HEK293T (cell line): ENCODE results near the gene DIPK1A.

Source experiments
- CTBP1 ChIP-seq: fragments of 450-650 bp; IDR thresholded peaks from 2 replicates; pipeline ENCODE4 v1.6.1; 2016; ENCODE audit warnings: borderline replicate concordance
- ELF4 ChIP-seq: fragments of 450-650 bp; IDR thresholded peaks from 2 replicates; pipeline ENCODE4 v1.6.1; 2017; ENCODE audit warnings: antibody characterized with exemption
- FOXM1 ChIP-seq: fragments of 450-650 bp; IDR thresholded peaks from 2 replicates; pipeline ENCODE4 v1.6.1; 2017; ENCODE audit warnings: mild to moderate bottlenecking, borderline replicate concordance
- L3MBTL2 ChIP-seq: fragments of 450-650 bp; conservative IDR thresholded peaks from 2 replicates; pipeline ENCODE4 v1.6.1; 2016; ENCODE audit warnings: mild to moderate bottlenecking
- PKNOX1 ChIP-seq: fragments of 450-650 bp; IDR thresholded peaks from 2 replicates; pipeline ENCODE4 v1.6.1; 2016
- SP1 ChIP-seq: fragments of 450-650 bp; IDR thresholded peaks from 2 replicates; pipeline ENCODE4 v1.6.1; 2017
- SUZ12 ChIP-seq: fragments of 450-650 bp; IDR thresholded peaks from 2 replicates; pipeline ENCODE4 v1.6.1; 2016; ENCODE audit warnings: mild to moderate bottlenecking

DNA sequence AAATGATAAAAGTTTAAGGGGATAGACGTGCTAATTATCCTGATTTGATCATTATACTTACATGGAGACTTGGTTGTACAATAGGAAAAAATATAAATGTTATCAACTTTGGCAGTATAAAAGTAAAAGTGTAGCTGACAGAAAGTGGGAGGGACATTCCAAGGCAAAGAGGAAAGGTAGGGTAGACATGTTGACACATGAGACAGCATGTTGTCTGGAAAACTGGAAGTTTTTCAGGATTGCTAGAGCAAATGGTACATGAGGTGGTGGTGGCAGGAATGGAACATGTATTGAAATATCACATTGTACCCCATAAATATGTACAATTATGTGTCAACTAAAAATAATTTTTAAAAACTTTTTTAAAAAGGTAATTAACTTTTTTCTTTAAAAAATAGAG lies 13.2 kb downstream of the DIPK1A start:
- no peak for TF ChIP-seq SUZ12
- no peak for TF ChIP-seq ELF4
- TF ChIP-seq FOXM1 = no peak
- TF ChIP-seq L3MBTL2 = no peak
- TF ChIP-seq CTBP1 = no peak
- TF ChIP-seq SP1 = no peak
- TF ChIP-seq PKNOX1 = no peak
